Measurements from ENCODE around the gene KIRREL2.
A peak's percentile ranks its signal among the peaks of the same experiment; 100 is the strongest.

Gene KIRREL2

DNA sequence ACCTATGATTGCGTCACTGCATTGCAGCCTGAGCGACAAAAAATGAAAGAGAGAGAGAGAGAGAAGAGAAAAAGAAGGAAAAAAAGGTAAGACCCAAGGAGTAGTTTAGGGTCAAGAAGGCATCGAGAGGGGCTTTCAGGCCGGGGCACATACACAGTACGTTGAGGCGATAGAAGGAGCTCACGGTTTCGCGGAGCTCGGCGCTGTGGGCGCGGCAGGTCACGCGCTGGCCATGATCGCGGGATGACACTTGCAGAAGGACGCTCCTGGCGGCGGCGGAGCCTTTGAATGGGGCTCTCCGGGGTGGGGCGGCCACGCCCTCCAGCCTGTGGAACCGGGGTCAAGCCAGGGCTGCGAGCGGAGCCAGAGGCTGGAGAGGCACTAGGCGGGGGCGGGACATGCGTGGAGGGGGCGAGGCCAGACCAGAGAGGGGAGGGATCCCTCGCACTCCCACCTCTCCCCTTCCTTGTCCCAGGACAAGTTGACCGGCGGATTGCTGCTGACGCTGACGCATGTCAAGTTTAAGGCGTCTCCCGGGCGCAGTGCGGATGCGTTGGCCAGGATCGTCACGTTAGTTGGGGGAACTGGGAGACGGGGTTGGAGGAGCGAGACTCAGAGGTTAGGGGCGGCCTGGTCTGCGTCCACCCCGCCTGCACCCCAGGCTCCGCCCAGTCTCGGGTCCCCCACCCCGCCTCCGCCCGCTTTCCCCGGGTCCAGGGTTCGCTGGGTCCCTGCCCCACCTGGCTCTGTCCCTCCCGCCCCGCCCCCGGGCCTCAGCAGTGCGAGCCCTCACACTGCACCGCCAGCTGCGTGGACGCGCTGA, 11.3 kb upstream of the KIRREL2 start:
- DNase-seq = no peak

DNA sequence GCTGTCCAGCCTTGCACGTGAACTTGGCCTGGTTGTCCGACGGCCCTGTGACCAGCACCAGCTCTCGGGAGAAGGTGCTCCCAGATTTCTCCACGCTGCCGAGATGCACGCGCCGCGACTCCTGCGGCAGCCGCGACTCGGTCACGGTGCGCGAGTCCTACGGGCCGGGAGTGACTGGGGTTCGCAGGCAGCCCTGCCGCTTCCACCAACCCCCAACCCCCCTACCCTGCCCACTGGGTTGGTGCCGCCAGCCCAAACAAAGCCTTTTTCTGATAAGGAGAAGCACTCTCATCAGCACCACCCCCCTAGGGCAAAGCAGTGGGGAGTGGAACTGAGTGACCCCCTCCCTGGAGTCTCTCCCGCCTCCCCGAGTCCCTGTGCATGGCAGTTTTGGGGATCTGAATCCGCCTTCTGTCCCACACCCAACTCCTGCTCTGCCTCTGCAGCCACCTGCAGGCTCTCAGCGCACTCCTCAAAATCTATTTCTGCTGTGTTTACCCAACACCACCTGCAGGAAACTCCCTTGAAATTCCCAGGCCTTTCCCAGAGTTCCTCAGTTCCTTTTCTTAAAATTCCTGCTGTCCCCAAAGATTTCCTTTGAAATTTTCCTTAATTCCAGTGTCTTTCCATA, 10.6 kb upstream of the KIRREL2 start:
- DNase-seq = peak; percentile 61

DNA sequence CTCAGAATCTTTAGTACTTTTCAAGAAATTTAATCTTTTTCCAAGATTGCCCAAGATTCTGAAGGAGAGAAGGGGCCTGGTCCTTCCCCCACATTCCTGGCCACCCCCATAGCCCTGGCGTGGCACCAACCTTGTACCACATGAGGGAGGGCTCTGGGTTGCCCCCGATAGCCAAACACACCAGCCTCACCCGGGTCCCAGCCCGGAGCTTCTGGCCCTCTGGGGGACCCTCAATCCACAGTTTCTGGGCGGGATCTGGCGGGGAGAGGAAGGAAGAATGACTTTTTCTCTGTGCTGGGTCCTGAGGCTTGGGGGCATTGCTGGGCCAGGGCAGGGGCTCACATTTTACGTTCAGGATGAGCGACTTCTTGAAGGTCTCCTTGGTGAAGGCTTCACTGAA, 8.8 kb upstream of the KIRREL2 start:
- DNase-seq = no peak

DNA sequence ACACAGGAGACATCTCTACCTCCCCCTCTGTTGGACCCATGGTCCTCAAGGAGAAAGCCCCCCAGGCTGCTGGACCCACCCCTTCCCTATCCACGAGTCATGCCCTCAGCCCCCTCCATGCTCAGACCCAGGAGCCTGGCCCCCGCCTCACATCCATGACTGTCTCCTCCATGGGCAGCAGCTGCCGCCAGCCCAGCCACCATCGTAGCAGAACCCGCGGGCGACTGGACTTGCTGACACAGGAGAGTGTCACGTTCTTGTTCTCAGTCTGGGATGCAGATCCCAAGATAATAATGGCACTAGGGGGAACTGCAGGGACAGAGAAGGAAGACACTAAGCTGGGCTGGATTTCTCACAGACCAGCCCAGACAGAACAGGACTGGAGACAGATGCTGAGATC, 8.2 kb upstream of the KIRREL2 start:
- DNase-seq = no peak

DNA sequence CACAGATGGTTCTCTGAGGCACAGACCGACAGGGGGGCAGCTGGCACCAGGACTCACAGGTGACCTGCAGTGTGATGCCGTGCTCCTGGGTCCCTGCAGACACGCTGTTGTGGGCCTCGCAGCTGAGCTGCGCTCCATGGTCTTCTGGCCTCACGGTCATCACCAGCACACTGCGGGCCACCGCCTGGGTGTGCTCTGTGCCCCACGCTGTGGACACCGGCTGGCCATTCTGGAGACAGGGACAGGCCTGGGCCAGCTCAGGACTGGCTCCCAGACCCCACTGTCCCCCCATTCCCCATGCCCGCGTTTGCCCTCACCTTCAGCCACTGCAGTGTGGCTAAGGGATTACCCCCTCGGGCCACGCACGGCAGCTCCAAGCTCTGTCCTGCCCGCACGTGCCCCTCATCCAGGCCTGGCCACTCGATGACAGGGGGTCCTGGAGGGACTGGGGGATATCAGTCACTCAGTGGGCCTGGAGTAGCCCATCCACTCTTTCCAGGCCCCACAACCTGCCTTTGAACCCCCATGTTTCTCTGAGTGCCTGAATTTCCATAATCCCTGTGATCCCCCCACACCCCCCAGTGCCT, 7.7 kb upstream of the KIRREL2 start:
- no peak for DNase-seq

DNA sequence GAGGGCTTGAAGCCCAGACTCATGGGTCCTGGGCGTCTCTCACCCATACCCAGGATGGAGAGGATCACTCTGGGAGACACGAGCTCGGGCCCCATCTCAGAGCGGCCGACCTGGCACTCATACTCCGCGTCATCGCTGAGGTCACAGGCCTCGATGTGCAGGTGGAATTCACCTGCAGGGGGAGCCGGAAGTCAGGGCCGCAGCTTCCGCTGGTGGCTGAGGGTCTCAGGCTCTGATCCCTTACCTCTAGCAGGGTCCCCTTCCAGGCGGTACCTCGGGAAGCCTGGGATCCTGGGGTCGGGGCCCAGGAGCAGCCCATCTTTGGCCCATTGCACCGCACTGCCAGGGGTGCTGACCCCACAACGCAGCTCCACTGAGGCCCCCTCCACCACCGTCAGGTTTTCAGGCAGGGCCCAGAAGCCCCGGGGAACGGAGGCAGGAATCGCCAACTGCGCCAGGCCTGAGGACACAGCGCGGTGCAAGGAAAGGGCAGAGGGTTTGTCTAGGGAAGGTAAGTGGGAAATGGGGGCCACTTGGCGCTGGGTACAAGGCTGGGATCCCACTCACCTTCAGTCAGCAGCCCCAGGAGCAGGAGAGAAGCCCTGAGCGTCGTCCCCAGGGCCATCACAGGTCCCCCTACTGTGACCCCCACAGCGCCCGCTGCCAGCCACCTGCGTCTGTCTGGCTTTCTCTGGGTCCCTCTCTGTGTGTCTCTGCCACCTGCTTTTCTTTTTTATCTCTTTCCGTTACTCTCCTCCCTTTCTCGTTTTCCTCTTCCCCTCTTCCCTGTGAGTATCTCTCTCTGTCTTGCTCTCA, 5.3 kb upstream of the KIRREL2 start:
- DNase-seq = no peak

DNA sequence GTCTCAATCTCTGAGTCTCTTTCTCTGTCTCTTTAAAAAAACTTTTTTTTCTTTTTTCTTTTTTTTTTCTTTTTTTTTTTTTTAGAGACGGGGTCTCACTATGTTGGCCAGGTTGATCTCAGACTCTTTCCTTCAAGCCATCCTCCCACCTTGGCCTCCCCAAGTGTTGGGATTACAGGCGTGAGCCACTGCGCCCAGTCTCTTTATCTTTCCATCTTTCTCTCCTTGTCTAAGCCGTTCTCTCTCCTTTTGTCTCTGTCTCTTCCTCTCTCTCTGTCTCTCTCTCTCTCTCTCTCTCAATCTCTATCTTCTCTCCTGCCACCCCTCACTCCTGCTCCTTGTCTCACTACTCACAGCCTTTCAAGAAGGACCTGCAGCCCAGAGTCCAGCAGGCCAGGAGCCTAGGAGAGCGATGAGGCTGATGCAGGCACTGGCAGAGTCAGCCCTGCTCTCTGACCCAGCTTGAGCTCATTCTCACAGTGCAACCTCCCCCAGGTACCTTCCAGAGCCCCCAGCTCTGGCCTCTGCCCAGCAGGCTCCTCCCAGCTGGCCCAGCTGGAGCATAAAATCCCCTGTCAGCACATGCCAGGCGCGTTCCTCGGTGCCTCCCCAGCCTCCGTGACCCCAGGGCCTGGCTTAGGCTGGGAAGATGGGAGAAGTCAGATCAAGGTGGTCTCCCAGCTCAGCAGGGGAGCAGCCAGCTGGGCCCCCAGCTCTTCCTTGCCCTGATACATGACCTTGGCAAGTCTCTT, 4.5 kb upstream of the KIRREL2 start, which contains the start of gene NPHS1:
Gene NPHS1 (minus strand): TSS at position 476 of the 752 bp plus-strand sequence. CDS start 667 bp downstream, outside the sequence.
- peak; percentile 24 for DNase-seq

DNA sequence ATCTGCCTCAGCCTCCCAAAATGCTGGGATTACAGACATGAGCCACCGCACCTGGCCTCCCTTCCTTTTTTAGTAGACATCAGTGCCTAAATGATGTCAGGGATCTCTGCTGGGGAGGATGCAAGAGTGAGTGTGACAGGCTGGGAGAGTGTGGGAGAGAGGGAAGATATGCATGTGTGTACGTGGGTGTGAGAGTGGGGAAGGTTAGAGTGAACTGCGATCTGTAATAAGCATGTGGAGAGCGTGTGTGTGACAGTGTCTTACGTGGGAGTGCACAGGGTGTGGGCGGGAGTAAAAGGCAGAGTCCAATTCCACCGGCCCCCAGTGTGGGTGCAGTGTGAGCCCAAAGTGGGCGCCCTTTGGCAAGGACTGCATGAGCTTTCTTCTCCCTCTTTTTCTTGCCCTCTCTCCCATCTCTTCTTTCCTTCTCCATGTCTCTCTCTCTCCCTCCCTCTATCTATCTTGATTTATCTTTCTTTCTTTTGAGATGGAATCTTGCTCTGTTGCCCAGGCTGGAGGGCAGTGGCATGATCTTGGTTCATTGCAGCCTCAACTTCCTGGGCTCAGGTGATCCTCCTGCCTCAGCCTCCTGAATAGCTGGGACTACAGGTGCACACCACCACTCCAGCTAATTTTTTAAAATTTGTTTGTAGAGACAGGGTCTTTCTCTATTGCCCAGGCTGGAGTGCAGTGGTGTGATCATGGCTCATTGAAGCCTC, 3.5 kb upstream of the KIRREL2 start:
- DNase-seq = no peak

DNA sequence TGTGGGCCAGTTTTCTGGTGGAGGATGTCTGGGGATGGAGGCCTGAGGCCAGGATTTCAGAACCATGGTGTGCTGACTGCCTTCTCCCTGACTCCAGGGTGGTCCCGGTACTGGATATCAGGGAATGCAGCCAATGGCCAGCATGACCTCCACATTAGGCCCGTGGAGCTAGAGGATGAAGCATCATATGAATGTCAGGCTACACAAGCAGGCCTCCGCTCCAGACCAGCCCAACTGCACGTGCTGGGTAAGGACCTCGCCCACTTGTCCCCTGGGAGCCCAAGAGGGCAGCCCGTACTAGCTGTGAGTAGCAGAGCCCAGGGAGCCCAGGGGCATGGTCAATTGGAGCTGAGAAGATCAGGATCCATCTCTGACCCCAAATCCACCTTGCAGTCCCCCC, 1.6 kb downstream of the KIRREL2 start:
- no peak for DNase-seq

DNA sequence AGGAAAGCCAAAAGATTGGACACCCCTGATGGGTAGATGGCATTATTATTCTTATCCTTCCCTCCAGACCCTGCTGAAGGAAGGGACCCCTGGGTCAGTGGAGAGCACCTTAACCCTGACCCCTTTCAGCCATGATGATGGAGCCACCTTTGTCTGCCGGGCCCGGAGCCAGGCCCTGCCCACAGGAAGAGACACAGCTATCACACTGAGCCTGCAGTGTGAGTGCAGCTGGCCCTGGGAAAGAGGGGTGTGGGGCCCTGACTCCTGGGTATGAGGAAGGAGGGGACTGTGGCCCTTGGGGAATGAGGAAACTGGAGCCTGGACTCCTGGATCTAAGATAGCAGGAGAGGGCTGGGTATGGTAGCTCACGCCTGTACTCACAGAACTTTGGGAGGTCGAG, 2.7 kb downstream of the KIRREL2 start:
- no peak for DNase-seq

DNA sequence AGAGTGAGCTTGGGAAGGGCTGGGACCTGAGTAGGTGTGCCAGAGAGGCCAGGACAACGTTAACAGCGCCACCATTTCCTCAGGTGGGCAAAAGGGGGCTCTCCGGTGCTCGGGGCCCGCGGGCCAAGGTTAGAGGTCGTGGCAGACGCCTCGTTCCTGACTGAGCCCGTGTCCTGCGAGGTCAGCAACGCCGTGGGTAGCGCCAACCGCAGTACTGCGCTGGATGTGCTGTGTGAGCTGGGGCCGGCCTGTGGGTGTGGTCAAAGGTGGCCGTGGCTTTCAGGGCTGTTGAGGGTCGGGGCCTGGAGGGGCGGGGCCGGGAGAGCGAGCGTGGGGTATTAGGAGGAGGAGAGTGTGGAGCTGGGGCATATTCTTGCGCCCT, 3.7 kb downstream of the KIRREL2 start:
- no peak for DNase-seq

DNA sequence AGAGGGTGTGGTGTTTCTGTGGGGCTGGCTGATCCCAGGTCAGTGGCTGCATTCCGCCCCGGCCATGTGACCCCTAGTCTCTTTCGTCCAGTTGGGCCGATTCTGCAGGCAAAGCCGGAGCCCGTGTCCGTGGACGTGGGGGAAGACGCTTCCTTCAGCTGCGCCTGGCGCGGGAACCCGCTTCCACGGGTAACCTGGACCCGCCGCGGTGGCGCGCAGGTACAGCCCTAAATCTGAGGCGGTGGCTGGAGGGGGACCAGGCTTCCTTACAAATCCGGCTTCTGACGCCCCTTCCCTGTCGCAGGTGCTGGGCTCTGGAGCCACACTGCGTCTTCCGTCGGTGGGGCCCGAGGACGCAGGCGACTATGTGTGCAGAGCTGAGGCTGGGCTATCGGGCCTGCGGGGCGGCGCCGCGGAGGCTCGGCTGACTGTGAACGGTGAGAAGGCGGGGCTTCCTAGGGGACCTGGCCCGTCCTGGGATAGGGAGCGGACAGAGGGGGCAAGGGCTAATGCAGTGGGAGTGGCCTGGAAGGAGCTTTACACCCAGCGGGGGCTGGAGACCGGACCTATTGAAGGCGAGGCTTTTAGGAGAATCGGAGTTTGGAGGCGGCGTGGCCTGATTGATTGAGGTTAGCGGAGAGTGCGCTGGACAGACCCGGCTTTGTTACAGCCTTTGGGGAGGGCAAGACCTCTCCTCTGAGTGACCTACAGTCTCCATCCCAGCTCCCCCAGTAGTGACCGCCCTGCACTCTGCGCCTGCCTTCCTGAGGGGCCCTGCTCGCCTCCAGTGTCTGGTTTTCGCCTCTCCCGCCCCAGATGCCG, 4.3 kb downstream of the KIRREL2 start:
- DNase-seq = no peak

DNA sequence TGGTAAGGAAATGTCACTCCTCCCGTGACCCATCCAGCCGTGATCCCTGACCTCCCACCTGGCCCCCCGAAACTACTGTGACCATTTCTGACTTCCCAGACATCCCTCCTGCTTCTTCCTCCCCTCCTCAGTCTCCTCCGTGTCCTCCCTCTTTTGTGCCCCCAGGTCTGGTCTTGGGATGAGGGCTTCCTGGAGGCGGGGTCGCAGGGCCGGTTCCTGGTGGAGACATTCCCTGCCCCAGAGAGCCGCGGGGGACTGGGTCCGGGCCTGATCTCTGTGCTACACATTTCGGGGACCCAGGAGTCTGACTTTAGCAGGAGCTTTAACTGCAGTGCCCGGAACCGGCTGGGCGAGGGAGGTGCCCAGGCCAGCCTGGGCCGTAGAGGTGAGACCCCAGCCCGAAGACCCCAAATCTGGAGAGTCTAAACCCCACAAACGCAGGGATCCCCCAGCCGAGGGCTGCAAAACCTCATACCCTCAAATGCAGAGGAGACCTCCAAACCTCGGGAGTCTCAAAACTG, 5.0 kb downstream of the KIRREL2 start:
- no peak for DNase-seq

DNA sequence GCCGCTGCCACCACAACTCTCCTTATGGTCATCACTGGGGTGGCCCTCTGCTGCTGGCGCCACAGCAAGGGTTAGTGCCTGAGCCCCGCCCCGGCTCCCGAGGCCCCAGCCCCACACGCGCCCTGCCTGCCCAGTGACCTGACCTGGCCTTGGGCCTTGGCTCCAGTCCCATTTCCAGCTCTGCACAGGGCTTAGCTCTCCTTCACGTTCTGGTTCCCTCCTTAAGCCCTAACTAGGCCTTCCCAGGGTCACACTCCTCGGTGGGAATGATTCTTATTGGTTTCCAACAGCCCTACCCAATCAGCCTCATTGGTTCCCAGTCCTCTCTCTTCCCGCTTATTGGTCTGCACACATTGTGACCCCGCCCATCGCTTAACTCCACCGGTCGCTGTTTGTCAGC, 5.8 kb downstream of the KIRREL2 start:
- no peak for DNase-seq

DNA sequence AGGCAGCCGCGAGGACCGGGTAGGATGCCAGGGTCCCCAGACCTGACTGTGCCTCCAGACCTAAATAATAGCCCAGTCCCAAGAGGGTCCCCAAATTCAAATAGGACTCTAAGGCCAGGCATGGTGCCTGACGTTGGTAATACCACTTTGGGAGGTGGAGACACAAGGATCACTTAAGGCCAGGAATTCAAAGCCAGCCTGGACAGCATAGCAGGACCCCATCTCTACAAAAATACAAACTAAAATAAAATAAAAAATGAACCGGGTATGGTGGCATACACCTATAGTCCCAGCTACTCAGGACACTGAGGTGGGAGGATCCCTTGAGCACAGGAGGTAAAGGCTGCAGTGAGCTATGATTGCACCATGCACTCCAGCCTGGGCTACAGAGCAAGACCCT, 6.3 kb downstream of the KIRREL2 start:
- no peak for DNase-seq

DNA sequence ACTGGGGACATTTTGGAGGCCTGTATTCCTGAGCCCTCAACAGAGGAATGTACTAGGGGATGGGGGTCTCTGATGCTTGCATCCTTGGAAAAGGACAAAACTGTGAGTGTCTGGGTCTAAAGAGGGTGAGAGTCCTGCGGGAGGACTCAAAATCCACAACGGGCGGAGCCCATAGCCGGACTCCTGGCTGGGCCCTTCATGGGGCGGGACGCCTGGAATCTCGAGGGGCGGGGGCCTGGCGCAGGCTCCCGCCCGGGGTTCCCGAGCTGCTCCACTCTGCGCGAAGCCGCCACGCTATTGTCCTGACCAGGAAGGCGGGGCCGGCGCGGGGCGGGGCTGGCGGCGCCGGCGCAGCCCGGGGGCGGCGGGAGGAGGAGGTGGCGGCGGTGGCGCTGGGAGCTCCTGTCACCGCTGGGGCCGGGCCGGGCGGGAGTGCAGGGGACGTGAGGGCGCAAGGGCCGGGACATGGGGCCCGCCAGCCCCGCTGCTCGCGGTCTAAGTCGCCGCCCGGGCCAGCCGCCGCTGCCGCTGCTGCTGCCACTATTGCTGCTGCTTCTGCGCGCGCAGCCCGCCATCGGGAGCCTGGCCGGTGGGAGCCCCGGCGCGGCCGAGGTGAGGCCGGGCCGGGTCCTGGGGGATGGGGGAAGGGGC, 11.6 kb downstream of the KIRREL2 start, which contains the start of gene APLP1:
Gene APLP1 (plus strand): TSS at position 403 of the 651 bp plus-strand sequence. CDS start 63 bp downstream, at position 466.
- peak; percentile 61 for DNase-seq

DNA sequence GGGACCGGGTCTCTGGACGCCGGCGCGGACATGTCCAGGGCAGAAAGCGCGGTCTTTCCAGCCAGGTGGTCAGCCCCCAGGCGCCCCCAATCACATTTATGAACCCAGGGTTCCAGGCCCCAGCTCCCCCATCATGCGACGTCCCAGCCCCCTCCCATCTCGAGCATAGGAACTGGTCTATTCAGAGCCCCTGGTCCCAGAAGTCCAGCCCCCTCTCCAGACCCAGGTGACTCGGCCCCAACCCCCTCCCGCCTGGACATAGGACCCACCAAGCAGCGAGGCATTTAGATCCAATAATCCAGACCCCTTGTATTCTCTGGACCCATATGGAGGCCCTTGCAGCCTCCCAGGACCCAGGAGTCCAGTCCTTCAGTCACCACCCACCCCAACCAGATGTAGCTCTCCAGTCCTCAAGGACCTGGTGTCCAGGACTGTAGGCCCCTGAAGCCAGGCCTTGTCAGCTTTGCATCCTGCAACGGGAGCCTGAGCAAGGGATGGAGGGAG, 12.2 kb downstream of the KIRREL2 start:
- DNase-seq = no peak

DNA sequence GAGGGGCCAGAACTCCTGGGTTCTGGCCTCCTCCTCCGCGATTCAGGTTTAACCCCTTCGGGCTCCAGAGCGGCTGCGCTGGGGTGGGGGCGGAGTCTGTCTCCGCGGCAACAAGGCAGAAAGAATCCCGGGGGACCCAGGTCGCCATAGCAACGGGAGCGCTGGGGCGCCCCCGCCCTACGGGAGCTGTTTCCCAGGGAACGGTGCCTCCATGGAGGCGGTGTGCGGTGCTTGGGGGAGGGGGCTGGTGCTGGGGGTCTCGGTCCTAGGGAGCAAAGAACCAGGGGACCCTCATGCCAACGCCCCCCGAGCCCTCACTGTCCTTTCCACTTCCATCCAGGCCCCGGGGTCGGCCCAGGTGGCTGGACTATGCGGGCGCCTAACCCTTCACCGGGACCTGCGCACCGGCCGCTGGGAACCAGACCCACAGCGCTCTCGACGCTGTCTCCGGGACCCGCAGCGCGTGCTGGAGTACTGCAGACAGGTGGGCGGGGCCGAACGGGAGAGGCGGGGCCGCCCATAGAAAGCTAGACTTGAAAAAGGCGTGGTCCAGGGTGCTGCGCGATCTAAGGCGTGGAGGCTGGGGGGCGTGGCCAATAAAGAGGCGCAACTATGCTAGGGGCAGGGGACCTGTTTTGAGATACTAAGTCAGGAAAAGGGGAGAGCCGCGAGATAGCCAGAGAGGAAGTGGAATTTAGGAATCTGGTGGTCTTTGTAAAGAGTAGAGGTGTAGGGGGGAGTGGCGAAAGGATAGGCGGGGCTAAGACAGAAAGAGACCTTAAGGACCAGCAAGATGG, 12.8 kb downstream of the KIRREL2 start:
- peak; percentile 95 for DNase-seq
